Epithelial cell of prostate (primary cell): ENCODE results near the gene GIMAP8.
"Not testable (repeated sequence)": the region's sequence is repeated elsewhere in the genome, so short reads cannot be mapped to it uniquely, and the experiment has no call there.

Experiments
- DNase-seq: peaks from one replicate; pipeline ENCODE4 v3.0.0-alpha.2; 2011; ENCODE audit warnings: low read depth, low spot score
- H3K27ac ChIP-seq: fragments of 450-650 bp; 2 replicates; pipeline ENCODE4 v1.5.1; 2017; ENCODE audit warnings: mild to moderate bottlenecking

The GIMAP8 gene

DNA sequence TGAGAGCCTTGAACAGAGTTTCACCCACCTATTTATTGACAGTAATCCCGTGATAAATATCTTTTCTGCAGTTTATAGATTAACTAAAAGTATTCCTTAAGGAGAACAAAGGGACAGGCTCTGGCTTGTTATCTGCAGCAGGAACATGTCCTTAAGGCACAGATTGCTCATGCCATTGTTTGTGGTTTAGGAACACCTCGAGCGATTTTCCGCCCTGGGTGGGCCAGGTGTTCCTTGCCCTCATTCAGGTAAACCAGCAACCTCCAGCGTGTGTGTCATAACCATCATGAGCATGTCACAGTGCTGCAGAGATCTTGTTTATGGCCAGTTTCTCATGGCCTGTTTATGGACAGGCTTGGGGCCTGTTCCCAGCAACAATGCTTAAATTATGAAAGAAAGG is 6.6 kb downstream of the GIMAP8 start:
- DNase-seq, result peak; percentile 37
- H3K27ac ChIP-seq, result peak overlapping the region; percentile 17

DNA sequence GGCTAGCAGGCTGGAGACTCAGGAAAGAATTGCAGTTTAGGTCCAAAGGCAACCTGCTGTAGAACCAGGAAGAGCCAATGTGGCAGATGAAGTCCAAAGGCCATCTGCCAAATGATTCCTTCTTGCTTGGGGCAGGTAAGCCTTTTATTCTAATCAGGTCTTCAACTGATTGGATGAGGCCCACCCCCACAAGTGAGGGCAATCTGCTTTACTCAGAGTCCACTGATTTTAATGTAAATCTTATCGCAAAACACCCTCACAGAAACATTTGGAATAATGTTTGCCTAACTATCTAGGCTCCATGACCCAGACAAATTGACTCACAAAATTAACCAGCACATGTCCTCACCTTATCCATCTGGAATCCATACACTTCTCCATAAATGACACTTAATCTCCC is 7.8 kb downstream of the GIMAP8 start:
- H3K27ac ChIP-seq, result no peak overlapping the region
- DNase-seq, result no peak

DNA sequence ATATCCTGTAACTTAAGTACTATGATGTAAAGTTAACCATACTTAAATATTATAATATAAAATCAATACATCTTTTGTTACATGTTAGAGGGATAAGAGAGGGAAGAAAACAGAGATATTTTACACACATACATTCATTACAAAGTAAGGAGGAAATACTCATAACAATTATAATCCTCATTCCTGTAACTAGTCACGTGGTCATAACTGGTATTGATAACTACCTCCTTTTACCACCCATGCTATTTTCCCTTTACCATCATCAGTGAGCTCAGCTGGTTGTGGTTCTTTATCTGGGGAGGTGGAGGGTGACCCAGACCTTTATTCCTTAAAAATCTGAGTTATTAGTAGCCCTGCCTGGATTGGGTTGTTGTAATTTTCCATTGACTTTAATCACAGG is 8.3 kb downstream of the GIMAP8 start:
- no peak overlapping the region for H3K27ac ChIP-seq
- DNase-seq, result no peak

- H3K27ac ChIP-seq, result no peak overlapping the region
- no peak for DNase-seq
Observed at GRCh38 chr7:150461520-150461919, 11.1 kb downstream of the GIMAP8 start.

DNA sequence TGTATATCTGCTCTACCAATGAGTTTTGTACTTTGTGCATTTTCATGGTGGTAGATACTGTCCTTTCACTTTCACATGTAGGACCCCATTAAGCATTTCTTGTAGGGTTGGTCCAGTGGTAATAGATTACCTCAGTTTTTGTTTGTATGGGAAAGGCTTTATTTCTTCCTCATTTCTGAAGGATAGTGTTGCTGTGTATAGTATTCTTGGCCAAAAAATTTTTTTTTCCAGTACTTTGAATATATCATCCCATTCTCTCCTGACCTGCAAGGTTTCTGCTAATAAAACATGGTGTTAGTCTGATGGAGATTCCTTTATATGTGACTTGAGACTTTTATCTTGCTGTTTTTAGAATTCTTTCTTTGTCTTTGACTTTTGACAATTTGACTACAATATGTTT is 12.0 kb downstream of the GIMAP8 start:
- no peak for DNase-seq
- H3K27ac ChIP-seq, result no peak overlapping the region

DNA sequence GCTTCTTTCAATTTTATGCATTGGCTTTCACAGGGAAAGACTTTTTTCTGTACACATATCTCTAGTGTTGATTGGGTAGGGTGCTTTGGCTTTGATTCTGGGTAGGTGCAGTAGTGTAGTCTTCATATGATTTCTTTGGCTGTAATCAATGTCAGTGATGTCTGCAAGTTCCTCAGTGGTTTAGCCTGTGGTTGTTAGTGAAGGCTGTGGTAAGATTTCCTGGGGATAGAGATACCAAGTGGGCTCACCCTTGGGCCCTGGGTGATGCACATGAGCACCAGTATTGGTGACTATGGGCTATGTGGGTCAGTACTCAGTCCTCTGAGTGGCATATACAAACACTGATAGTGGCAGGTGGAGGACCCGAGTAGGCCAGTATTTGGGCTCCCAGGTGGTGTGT is 13.0 kb downstream of the GIMAP8 start:
- no peak overlapping the region for H3K27ac ChIP-seq
- no peak for DNase-seq

DNA sequence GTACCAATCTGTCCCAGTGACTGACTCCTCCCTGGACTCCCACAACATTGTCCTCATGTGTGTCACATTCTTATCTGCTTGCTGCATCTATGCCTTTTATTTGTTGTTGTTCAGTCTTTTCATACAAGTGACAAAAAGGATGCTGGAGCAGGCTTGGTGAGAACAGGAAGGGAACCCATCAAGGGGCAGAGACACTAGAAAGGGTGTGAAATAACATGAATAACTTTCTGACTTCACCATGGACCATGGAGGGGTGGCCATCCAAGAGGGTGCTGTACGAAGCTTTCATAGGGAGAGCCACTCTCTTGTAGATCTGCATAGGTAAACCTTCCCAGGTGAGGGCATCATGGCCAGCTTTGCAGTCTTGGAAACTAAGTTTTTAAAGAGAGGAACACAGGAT is 14.5 kb downstream of the GIMAP8 start:
- peak overlapping the region; percentile 48 for H3K27ac ChIP-seq
- no peak for DNase-seq

DNA sequence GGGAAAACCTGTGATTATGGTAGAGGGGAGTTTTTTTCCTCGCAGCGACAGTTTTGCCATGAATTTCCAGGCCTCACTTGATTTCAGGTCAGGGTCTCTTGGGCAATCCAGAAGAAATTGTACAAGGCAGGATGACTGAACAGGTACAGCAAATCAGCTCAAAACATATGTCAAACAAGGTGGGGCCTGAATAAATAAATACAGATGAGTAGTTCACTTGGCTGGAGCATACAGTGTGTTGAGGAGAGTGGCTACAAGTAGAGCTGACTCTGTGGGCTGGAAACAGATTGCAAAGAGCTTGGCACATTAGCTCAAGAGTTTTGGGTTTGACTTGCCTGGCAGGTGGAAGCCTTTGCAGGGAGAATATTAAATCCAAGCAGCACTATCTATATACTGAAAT is 15.0 kb downstream of the GIMAP8 start:
- peak overlapping the region; percentile 48 for H3K27ac ChIP-seq

DNA sequence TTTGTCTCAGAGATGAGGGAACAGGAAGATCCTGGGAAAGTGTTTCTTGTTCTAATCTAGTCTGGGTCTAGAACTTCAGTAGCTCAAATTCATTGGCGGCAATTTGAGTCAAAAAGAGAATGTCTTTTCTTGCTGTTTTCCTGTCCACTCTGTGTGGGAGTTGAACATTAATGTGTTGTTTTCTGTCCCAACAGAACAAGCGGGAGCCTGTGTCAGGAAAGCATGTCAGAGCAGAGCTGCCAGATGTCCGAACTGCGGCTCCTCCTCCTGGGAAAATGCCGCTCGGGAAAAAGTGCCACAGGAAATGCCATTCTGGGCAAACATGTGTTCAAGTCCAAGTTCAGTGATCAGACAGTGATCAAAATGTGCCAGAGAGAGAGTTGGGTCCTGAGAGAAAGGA is 16.0 kb downstream of the GIMAP8 start:
- H3K27ac ChIP-seq, result peak overlapping the region; percentile 48
- no peak for DNase-seq

More for the DNA sequence above, 15.0 kb downstream of the GIMAP8 start:
- peak; percentile 49 for DNase-seq

- H3K27ac ChIP-seq, result no peak overlapping the region
- no peak for DNase-seq
Observed at GRCh38 chr7:150468241-150468640, 17.8 kb downstream of the GIMAP8 start.

DNA sequence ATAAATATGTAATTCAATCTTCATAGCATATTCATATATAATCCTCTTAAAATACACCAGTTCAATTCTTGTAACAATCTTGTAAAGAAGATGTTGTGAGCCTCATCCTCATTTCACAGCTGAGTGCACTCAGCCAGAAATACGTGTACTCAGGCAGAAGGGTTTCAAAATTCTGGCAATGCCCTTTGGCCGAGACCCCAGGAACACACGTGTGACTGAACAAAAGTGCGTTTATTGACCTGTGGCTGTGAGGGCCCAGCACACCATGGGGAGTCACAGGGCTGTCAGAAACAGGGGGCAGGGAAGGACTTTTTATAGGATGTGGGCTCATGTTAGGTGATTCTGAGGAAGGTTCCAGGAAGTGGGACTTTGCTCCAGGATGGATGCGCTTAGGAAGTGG is 21.5 kb downstream of the GIMAP8 start:
- H3K27ac ChIP-seq, result no peak overlapping the region
- no peak for DNase-seq

- H3K27ac ChIP-seq, result no peak overlapping the region
- no peak for DNase-seq
Observed at GRCh38 chr7:150473902-150474301, 23.5 kb downstream of the GIMAP8 start.

DNA sequence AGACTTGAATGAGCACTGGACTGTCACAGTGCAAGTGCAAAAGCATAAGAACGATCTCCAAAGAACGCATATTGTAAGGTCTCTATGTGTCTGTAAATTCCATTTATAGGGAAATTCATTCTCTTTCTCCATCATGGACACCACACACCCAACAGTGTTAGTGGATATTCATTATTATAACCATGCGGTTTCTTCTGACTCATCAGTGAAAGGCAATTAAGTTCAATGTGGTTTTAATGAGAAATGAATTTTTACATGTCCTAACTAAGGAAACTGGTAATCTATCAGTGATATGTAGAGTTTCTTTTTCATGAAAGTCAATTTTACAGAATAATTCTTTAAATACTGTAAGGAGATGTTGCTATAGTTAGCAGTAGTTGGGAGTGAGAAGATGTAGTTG is 25.9 kb downstream of the GIMAP8 start:
- no peak for DNase-seq
- no peak overlapping the region for H3K27ac ChIP-seq

DNA sequence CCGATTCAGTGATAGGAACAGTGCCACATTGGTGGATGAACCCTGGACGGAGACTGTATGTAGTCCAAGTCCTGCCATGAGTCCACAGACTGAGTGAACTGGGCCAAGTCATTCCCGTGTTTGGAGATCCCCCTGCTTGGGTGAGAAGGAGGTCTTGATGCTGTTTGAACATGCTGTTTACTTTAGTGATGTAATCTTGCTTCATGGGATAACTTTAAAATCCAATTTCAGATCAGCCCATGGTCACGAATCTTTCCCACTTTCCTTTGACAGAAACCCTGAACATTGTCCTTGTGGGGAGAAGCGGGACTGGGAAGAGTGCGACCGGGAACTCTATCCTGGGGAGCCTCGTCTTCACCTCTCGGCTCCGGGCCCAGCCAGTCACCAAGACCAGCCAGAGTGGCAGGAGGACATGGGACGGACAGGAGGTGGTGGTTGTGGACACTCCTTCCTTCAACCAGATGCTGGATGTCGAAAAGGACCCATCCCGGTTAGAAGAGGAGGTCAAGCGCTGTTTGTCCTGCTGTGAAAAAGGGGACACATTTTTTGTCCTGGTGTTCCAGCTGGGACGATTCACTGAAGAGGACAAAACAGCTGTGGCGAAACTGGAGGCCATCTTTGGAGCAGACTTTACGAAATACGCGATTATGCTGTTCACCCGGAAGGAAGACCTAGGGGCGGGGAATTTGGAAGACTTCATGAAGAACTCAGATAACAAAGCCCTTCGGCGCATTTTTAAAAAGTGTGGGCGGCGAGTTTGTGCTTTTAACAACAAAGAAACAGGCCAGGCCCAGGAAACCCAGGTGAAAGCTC is 26.6 kb downstream of the GIMAP8 start:
- no peak for DNase-seq

DNA sequence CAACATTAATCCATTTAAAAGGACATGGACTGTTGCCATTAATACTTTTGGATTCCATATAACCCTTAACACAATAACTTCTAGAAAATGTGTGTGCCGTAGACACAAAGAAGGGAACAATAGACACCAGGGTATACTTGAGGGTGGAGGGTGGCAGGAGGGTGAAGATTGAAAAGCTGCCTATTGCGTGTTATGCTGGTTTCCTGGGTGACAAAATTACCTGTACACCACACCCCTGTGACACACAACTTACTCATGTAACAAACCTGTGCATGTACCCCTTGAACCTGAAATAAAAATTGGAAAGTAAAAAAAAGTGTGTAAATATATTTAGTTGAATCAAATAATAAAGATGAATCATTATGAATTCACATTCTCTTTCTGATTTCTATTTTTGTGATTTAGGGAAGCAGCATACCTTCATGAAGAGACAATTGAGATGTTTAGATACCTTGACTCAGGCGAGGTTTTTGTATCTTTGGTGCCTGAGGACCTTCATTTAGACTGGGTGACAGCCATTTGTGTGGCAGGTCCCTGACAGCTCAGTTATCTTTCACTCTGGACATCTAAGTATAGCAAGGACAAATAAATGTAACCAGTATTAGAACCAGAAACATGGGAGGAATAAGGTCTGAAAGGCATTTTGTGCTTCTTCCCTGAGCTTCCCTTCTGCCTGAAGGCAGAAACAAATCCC is 28.7 kb downstream of the GIMAP8 start:
- DNase-seq, result peak; percentile 49
- peak overlapping the region; percentile 56 for H3K27ac ChIP-seq

More for the DNA sequence above, 26.6 kb downstream of the GIMAP8 start:
- no peak overlapping the region for H3K27ac ChIP-seq

- no peak overlapping the region for H3K27ac ChIP-seq
- no peak for DNase-seq
Observed at GRCh38 chr7:150481186-150481920, 30.9 kb downstream of the GIMAP8 start.

DNA sequence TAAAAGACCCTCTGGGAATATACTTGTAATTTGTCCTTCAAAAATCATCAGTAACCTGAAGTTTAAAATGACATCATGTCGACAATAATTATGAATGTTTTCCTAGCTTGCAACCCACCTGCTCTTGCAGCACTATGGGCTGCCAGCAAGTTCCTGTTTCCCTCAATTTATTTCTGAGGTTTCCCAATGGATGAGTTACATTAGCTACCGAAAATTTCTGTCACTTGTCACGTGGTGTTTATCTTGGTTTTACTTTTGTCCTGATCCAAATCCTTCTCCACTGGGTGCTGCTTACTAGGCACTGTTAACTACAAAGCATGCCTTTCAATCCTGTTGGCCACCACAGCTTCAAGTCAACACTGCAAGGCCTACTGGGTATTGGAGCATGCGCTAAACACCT is 31.5 kb downstream of the GIMAP8 start:
- H3K27ac ChIP-seq, result no peak overlapping the region
- DNase-seq, result no peak

- not testable (repeated sequence) for DNase-seq, H3K27ac ChIP-seq
Observed at GRCh38 chr7:150483514-150483913, 33.1 kb downstream of the GIMAP8 start.

DNA sequence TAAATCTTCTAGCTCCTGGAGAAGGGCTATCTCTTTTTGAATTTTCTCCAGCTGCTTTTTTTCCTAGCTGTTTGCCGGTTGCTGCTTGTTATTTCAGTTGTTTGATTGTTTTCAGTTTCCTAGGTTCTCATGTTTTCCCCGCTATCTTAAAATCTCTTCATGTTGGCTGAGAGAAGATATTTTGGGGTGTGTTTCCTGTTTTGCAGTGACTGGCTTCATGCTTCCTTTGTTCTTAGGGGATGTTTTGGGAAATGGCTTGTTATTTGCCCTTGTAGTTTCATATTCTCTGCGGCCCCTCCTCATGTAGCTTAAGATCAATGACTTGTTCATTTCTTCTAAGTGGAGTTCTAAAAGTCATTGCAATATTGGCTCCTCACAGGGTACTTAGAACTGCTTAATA is 33.6 kb downstream of the GIMAP8 start:
- not testable (repeated sequence) for H3K27ac ChIP-seq, DNase-seq

GRCh38 chr7:150487625-150488024 is 37.2 kb downstream of the GIMAP8 start:
- no peak overlapping the region for H3K27ac ChIP-seq

GRCh38 chr7:150489782-150490181 is 39.4 kb downstream of the GIMAP8 start:
- H3K27ac ChIP-seq, result no peak overlapping the region
- no peak for DNase-seq

More at GRCh38 chr7:150487625-150488024, 37.2 kb downstream of the GIMAP8 start:
- no peak for DNase-seq
